GM15510 (cell line): Measurements from ENCODE around the gene SCFD2.

Source experiments
- POLR2A ChIP-seq: IDR thresholded peaks from 3 replicates; pipeline ENCODE4 v1.6.1; 2011; ENCODE audit warnings: borderline replicate concordance; ENCODE audit not compliant: insufficient read length; ENCODE audit errors: extremely low read depth

SCFD2 gene

GRCh38 chr4:52852711-52853110, 513.1 kb downstream of the SCFD2 start:
- no peak for TF ChIP-seq POLR2A

GRCh38 chr4:52852041-52852440, 513.8 kb downstream of the SCFD2 start:
- no peak for TF ChIP-seq POLR2A

- no peak for TF ChIP-seq POLR2A
These were observed 515.3 kb downstream of the SCFD2 start for GRCh38 chr4:52850406-52851124.

GRCh38 chr4:52848254-52848653, 517.6 kb downstream of the SCFD2 start:
- no peak for TF ChIP-seq POLR2A

GRCh38 chr4:52846502-52846901, 519.4 kb downstream of the SCFD2 start:
- no peak for TF ChIP-seq POLR2A

- no peak for TF ChIP-seq POLR2A
These were observed 521.3 kb downstream of the SCFD2 start for GRCh38 chr4:52844596-52844995.

GRCh38 chr4:52843958-52844357, 521.9 kb downstream of the SCFD2 start:
- no peak for TF ChIP-seq POLR2A

GRCh38 chr4:52843351-52843750, 522.5 kb downstream of the SCFD2 start:
- TF ChIP-seq POLR2A: no peak

- TF ChIP-seq POLR2A: no peak
These were observed 523.1 kb downstream of the SCFD2 start for GRCh38 chr4:52842792-52843191.

GRCh38 chr4:52841682-52842456, 524.0 kb downstream of the SCFD2 start:
- no peak for TF ChIP-seq POLR2A

- TF ChIP-seq POLR2A: no peak
These were observed 525.1 kb downstream of the SCFD2 start for GRCh38 chr4:52840531-52841370.

- TF ChIP-seq POLR2A: no peak
These were observed 526.9 kb downstream of the SCFD2 start for GRCh38 chr4:52838729-52839586.

- TF ChIP-seq POLR2A: no peak
These were observed 527.9 kb downstream of the SCFD2 start for GRCh38 chr4:52837716-52838558.
